ENCODE measurements around the gene CYP1A2.

DNA sequence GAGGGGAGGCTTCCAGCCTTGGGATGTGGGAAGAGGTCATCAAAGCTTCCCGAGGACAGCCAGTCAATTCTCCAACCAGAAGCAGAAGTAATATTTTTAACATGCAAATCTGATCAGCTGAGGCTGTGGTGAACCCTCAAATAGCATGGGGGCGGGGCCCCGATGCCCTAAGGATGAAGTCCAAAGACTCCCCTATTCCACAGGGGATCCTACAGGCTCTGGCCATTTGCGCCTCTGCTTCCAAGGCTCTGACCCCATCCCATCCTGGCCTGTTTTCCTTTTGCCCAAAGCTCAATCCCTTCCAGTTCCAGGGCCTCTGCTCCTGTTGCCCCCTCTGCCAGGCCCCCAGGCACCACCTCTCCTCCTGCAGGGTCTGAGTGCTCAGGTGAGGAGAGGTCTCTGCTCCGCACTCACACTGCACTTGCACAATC, 26.5 kb downstream of the CYP1A2 start:
- TF ChIP-seq, protein P1, sequence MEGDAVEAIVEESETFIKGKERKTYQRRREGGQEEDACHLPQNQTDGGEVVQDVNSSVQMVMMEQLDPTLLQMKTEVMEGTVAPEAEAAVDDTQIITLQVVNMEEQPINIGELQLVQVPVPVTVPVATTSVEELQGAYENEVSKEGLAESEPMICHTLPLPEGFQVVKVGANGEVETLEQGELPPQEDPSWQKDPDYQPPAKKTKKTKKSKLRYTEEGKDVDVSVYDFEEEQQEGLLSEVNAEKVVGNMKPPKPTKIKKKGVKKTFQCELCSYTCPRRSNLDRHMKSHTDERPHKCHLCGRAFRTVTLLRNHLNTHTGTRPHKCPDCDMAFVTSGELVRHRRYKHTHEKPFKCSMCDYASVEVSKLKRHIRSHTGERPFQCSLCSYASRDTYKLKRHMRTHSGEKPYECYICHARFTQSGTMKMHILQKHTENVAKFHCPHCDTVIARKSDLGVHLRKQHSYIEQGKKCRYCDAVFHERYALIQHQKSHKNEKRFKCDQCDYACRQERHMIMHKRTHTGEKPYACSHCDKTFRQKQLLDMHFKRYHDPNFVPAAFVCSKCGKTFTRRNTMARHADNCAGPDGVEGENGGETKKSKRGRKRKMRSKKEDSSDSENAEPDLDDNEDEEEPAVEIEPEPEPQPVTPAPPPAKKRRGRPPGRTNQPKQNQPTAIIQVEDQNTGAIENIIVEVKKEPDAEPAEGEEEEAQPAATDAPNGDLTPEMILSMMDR (IDR thresholded peaks at IDR 0.05) = no peak
- TF ChIP-seq POLR2AphosphoS5 (IDR thresholded peaks at IDR 0.05; ENCODE audit: low read depth, low read length) (no peak), RAD21 (IDR thresholded peaks at IDR 0.05; ENCODE audit: low read length) (no peak), RFX5 (IDR thresholded peaks at IDR 0.05; ENCODE audit: low read length) (no peak), TCF12 (IDR thresholded peaks at IDR 0.05) (no peak), SMC3 (IDR thresholded peaks at IDR 0.05; ENCODE audit: low read depth, low read length) (no peak)
- TF ChIP-seq, protein P2, sequence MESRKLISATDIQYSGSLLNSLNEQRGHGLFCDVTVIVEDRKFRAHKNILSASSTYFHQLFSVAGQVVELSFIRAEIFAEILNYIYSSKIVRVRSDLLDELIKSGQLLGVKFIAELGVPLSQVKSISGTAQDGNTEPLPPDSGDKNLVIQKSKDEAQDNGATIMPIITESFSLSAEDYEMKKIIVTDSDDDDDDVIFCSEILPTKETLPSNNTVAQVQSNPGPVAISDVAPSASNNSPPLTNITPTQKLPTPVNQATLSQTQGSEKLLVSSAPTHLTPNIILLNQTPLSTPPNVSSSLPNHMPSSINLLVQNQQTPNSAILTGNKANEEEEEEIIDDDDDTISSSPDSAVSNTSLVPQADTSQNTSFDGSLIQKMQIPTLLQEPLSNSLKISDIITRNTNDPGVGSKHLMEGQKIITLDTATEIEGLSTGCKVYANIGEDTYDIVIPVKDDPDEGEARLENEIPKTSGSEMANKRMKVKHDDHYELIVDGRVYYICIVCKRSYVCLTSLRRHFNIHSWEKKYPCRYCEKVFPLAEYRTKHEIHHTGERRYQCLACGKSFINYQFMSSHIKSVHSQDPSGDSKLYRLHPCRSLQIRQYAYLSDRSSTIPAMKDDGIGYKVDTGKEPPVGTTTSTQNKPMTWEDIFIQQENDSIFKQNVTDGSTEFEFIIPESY (IDR thresholded peaks at IDR 0.05; ENCODE audit: borderline replicate concordance, low read depth) = no peak

Measured in SK-N-SH (cell line).